Epithelial cell of esophagus (primary cell): Measurements from ENCODE around the gene ANKDD1B.

Experiments
- DNase-seq: peaks from one replicate; pipeline ENCODE4 v3.0.0; 2010; ENCODE audit warnings: low read depth
- H3K4me3 ChIP-seq: 2 replicates; pipeline ENCODE4 v1.5.1; 2011; ENCODE audit warnings: mild to moderate bottlenecking, low read length, control low read depth
- CTCF ChIP-seq: IDR thresholded peaks from 2 replicates; pipeline ENCODE4 v1.5.1; 2011; ENCODE audit warnings: low read depth, mild to moderate bottlenecking, low read length, control low read depth, inconsistent platforms; ENCODE audit not compliant: insufficient read depth; ENCODE audit errors: missing control alignments

ANKDD1B gene

GRCh38 chr5:75717082-75717922, 106.0 kb downstream of the ANKDD1B start, which contains the start of gene POC5:
Gene POC5 (minus strand): TSS chr5:75717437. CDS start chr5:75712937, 4,500 bp downstream.
- peak within 1 kb of the TSS; percentile 91 for H3K4me3 ChIP-seq
- no peak for TF ChIP-seq CTCF
- DNase-seq = peak; percentile 98

- H3K4me3 ChIP-seq = no peak overlapping the region
- peak; percentile 82 for DNase-seq
- TF ChIP-seq CTCF = no peak
These were observed 109.6 kb downstream of the ANKDD1B start for GRCh38 chr5:75720882-75721281.
